ENCODE measurements around the gene PROK1. TPM values are rescaled to one million over a fixed set of nuclear protein-coding genes. Genes with fewer than 3 reads are reported as not detected.

PROK1 gene
- total and polyA plus RNA-seq, 2 of the 13 experiments (the other 11 are each of a cell fraction or from before 2014, with no cell fraction given), result 0.07 TPM; not detected in 1

- TF ChIP-seq ZNF597 (CRISPR knock-in tag; IDR thresholded peaks at IDR 0.05) (no peak), HNF4G (IDR thresholded peaks at IDR 0.05; ENCODE audit: borderline replicate concordance, low read depth, low read length) (peak; percentile 65; the same call in 1 of the 2 replicates), HNF4G (CRISPR knock-in tag; IDR thresholded peaks at IDR 0.05; ENCODE audit: borderline replicate concordance, low read depth) (peak; percentile 71), MAZ (IDR thresholded peaks at IDR 0.05; ENCODE audit: borderline replicate concordance, low read depth, low read length) (0 out of 2 replicates have a peak, but pooled peaks have one; percentile 21), MAZ (CRISPR knock-in tag; IDR thresholded peaks at IDR 0.05; ENCODE audit: low read depth) (peak; percentile 99), KDM4B (CRISPR knock-in tag; IDR thresholded peaks at IDR 0.05) (peak; percentile 67; the same call in 1 of the 2 replicates), ZFP62 (CRISPR knock-in tag; IDR thresholded peaks at IDR 0.05) (no peak), ELF1 (CRISPR knock-in tag; IDR thresholded peaks at IDR 0.05) (peak; percentile 95), TCF7L2 (IDR thresholded peaks at IDR 0.05; ENCODE audit: low read depth, low read length) (no peak), MXD1 (CRISPR knock-in tag; IDR thresholded peaks at IDR 0.05) (peak; percentile 81; the same call in 1 of the 2 replicates), JUND (CRISPR knock-in tag; IDR thresholded peaks at IDR 0.05) (peak; percentile 76; the same call in 1 of the 2 replicates), SIN3A (IDR thresholded peaks at IDR 0.05; ENCODE audit: borderline replicate concordance, low read depth, low read length) (peak; percentile 84), PAWR (CRISPR knock-in tag; IDR thresholded peaks at IDR 0.05; ENCODE audit: borderline replicate concordance) (0 out of 2 replicates have a peak, but pooled peaks have one; percentile 42), SNRNP70 (IDR thresholded peaks at IDR 0.05; ENCODE audit: low read depth, low read length) (no peak), ZNF788 (CRISPR knock-in tag; IDR thresholded peaks at IDR 0.05; ENCODE audit: borderline replicate concordance) (peak; percentile 99), ZNF570 (CRISPR knock-in tag; IDR thresholded peaks at IDR 0.05; ENCODE audit: borderline replicate concordance) (0 out of 2 replicates have a peak, but pooled peaks have one; percentile 89), SRY (CRISPR knock-in tag; IDR thresholded peaks at IDR 0.05) (peak; percentile 92), PPARG (CRISPR knock-in tag; conservative IDR thresholded peaks at IDR 0.05) (no peak; the same call in 1 of the 2 replicates), ZNF747 (CRISPR knock-in tag; IDR thresholded peaks at IDR 0.05; ENCODE audit: borderline replicate concordance) (peak; percentile 95), ZNF652 (CRISPR knock-in tag; IDR thresholded peaks at IDR 0.05; ENCODE audit: borderline replicate concordance, low read depth) (0 out of 2 replicates have a peak, but pooled peaks have one; percentile 7), ZNF547 (CRISPR knock-in tag; IDR thresholded peaks at IDR 0.05) (peak; percentile 95; the same call in 1 of the 2 replicates), HCFC1 (IDR thresholded peaks at IDR 0.05; ENCODE audit: low read depth, low read length) (peak; percentile 68), ZNF230 (CRISPR knock-in tag; IDR thresholded peaks at IDR 0.05) (peak; percentile 91; the same call in 1 of the 2 replicates)
- TF ChIP-seq, protein P1, sequence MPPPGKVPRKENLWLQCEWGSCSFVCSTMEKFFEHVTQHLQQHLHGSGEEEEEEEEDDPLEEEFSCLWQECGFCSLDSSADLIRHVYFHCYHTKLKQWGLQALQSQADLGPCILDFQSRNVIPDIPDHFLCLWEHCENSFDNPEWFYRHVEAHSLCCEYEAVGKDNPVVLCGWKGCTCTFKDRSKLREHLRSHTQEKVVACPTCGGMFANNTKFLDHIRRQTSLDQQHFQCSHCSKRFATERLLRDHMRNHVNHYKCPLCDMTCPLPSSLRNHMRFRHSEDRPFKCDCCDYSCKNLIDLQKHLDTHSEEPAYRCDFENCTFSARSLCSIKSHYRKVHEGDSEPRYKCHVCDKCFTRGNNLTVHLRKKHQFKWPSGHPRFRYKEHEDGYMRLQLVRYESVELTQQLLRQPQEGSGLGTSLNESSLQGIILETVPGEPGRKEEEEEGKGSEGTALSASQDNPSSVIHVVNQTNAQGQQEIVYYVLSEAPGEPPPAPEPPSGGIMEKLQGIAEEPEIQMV (CRISPR knock-in tag; IDR thresholded peaks at IDR 0.05; ENCODE audit: low read depth), result peak; percentile 98
- TF ChIP-seq, protein P2, sequence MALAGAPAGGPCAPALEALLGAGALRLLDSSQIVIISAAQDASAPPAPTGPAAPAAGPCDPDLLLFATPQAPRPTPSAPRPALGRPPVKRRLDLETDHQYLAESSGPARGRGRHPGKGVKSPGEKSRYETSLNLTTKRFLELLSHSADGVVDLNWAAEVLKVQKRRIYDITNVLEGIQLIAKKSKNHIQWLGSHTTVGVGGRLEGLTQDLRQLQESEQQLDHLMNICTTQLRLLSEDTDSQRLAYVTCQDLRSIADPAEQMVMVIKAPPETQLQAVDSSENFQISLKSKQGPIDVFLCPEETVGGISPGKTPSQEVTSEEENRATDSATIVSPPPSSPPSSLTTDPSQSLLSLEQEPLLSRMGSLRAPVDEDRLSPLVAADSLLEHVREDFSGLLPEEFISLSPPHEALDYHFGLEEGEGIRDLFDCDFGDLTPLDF (CRISPR knock-in tag; IDR thresholded peaks at IDR 0.05), result peak; percentile 70
Observed at GRCh38 chr1:110407260-110408210, 43.4 kb upstream of the PROK1 start, which contains the start of gene LAMTOR5 (continued).
